Neural progenitor cell (in vitro differentiated cells): ENCODE data around the gene CFAP54. TPM values are rescaled to one million over a fixed set of nuclear protein-coding genes. Genes with fewer than 3 reads are reported as not detected.

Experiments
- DNase-seq: peaks from one replicate; pipeline ENCODE4 v3.0.0-alpha.2; 2016; ENCODE audit warnings: low spot score
- H2AFZ ChIP-seq: fragments of 200-600 bp; sonication (generic); replicated peaks from 2 replicates; pipeline ENCODE4 v1.6.1; 2016; ENCODE audit warnings: antibody characterized with exemption
- H3F3A ChIP-seq: fragments of 200-600 bp; sonication (generic); 2 replicates; pipeline ENCODE4 v1.6.1; 2016; ENCODE audit warnings: antibody characterized with exemption, low read depth
- H3K27ac ChIP-seq: fragments of 200-600 bp; sonication (generic); 2 replicates; pipeline ENCODE4 v1.5.1; 2016; ENCODE audit warnings: mild to moderate bottlenecking
- H3K27me3 ChIP-seq: fragments of 200-600 bp; sonication (generic); 2 replicates; pipeline ENCODE4 v1.6.1; 2016; ENCODE audit warnings: mild to moderate bottlenecking, moderate library complexity
- H3K36me3 ChIP-seq: fragments of 200-600 bp; sonication (generic); 2 replicates; pipeline ENCODE4 v1.5.1; 2016
- H3K4me1 ChIP-seq: fragments of 200-600 bp; sonication (generic); 2 replicates; pipeline ENCODE4 v1.6.1; 2016; ENCODE audit warnings: mixed run types
- H3K4me2 ChIP-seq: fragments of 200-600 bp; sonication (generic); 2 replicates; pipeline ENCODE4 v1.6.1; 2016
- H3K4me3 ChIP-seq: fragments of 200-600 bp; sonication (generic); 2 replicates; pipeline ENCODE4 v1.5.1; 2016
- H3K79me2 ChIP-seq: fragments of 200-600 bp; sonication (generic); 2 replicates; pipeline ENCODE4 v1.6.1; 2016; ENCODE audit warnings: low read depth
- H3K9ac ChIP-seq: fragments of 200-600 bp; sonication (generic); 2 replicates; pipeline ENCODE4 v1.6.1; 2016
- H3K9me3 ChIP-seq: fragments of 200-600 bp; sonication (generic); 2 replicates; pipeline ENCODE4 v1.5.1; 2016; ENCODE audit warnings: low read depth
- H4K20me1 ChIP-seq: fragments of 200-600 bp; sonication (generic); 2 replicates; pipeline ENCODE4 v1.6.1; 2016; ENCODE audit warnings: low read depth
- H3K27ac Mint-ChIP-seq: 3 replicates; pipeline ENCODE4 v1.8.0; 2021; ENCODE audit warnings: mixed read lengths
- H3K27me3 Mint-ChIP-seq: 2 replicates; pipeline ENCODE4 v1.8.0; 2022; ENCODE audit warnings: low read depth, mild to moderate bottlenecking, inconsistent platforms, moderate library complexity, mixed read lengths; ENCODE audit not compliant: insufficient read depth
- H3K36me3 Mint-ChIP-seq: 3 replicates; pipeline ENCODE4 v1.8.0; 2021; ENCODE audit warnings: mixed read lengths
- H3K4me1 Mint-ChIP-seq: 3 replicates; pipeline ENCODE4 v1.8.0; 2021; ENCODE audit warnings: mixed read lengths
- H3K4me3 Mint-ChIP-seq: 3 replicates; pipeline ENCODE4 v1.8.0; 2021; ENCODE audit warnings: mild to moderate bottlenecking, moderate library complexity, mixed read lengths
- H3K9me3 Mint-ChIP-seq: 3 replicates; pipeline ENCODE4 v1.8.0; 2020; ENCODE audit warnings: mixed read lengths
- EZH2 ChIP-seq: fragments of 200-600 bp; sonication (generic); IDR thresholded peaks from 2 replicates; pipeline ENCODE4 v1.6.1; 2017; ENCODE audit warnings: antibody characterized with exemption, mild to moderate bottlenecking, moderate library complexity
- EZH2phosphoT487 ChIP-seq: fragments of 200-600 bp; sonication (generic); IDR thresholded peaks from 2 replicates; pipeline ENCODE4 v1.6.1; 2017; ENCODE audit warnings: antibody characterized with exemption
- total RNA-seq: library from RNA; depleted of rRNA; stranded (reverse); fragments of >200 nt; gene quantifications from 2 replicates; pipeline ENCODE4 v1.2.3, GENCODE V29; 2015; ENCODE audit warnings: low replicate concordance
- TF ChIP-seq, protein P1 (sequence below): fragments of 200-600 bp; sonication (generic); IDR thresholded peaks from 2 replicates; pipeline ENCODE4 v1.5.1; 2017; ENCODE audit warnings: antibody characterized with exemption, mild to moderate bottlenecking

CFAP54 gene
- total RNA-seq, 1 donor from 2014 or later = 4.2 TPM

- Mint-ChIP-seq H3K27me3 (no peaks in the 10 kb centered on the region), H3K4me1 (no peaks in the 10 kb centered on the region), H3K9me3 (peaks cover 16% of the 10 kb centered on the region), H3K27ac (no peak overlapping the region), H3K36me3 (peaks cover 1% of the 10 kb centered on the region), H3K4me3 (no peak overlapping the region)
- Histone ChIP-seq H3K27ac (no peak overlapping the region), H3K4me2 (no peak overlapping the region), H3K79me2 (no peaks in the 10 kb centered on the region), H3K4me3 (no peak overlapping the region), H3K9me3 (no peaks in the 10 kb centered on the region), H2AFZ (no peak overlapping the region), H3K36me3 (no peaks in the 10 kb centered on the region), H4K20me1 (no peaks in the 10 kb centered on the region), H3K9ac (no peak overlapping the region), H3K27me3 (no peaks in the 10 kb centered on the region), H3K4me1 (no peaks in the 10 kb centered on the region), H3F3A (no peaks in the 10 kb centered on the region)
- DNase-seq = no peak
- no peak for TF ChIP-seq EZH2
- TF ChIP-seq, protein P1, sequence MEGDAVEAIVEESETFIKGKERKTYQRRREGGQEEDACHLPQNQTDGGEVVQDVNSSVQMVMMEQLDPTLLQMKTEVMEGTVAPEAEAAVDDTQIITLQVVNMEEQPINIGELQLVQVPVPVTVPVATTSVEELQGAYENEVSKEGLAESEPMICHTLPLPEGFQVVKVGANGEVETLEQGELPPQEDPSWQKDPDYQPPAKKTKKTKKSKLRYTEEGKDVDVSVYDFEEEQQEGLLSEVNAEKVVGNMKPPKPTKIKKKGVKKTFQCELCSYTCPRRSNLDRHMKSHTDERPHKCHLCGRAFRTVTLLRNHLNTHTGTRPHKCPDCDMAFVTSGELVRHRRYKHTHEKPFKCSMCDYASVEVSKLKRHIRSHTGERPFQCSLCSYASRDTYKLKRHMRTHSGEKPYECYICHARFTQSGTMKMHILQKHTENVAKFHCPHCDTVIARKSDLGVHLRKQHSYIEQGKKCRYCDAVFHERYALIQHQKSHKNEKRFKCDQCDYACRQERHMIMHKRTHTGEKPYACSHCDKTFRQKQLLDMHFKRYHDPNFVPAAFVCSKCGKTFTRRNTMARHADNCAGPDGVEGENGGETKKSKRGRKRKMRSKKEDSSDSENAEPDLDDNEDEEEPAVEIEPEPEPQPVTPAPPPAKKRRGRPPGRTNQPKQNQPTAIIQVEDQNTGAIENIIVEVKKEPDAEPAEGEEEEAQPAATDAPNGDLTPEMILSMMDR = no peak
- no peak for TF ChIP-seq EZH2phosphoT487
Measured at GRCh38 chr12:96897421-96897820, 408.0 kb downstream of the CFAP54 start.

- H3K4me1 Mint-ChIP-seq = no peaks in the 10 kb centered on the region
- Histone ChIP-seq H3F3A (peaks cover 3% of the 10 kb centered on the region), H3K4me2 (no peak overlapping the region), H3K27ac (no peak overlapping the region), H3K4me3 (no peak overlapping the region), H3K36me3 (no peaks in the 10 kb centered on the region), H3K9me3 (no peaks in the 10 kb centered on the region), H3K4me1 (no peaks in the 10 kb centered on the region), H2AFZ (no peak overlapping the region), H4K20me1 (no peaks in the 10 kb centered on the region), H3K79me2 (no peaks in the 10 kb centered on the region), H3K27me3 (no peaks in the 10 kb centered on the region), H3K9ac (no peak overlapping the region)
- DNase-seq = no peak
- H3K36me3 Mint-ChIP-seq = no peaks in the 10 kb centered on the region
- no peak for TF ChIP-seq EZH2phosphoT487
- no peak for TF ChIP-seq EZH2
- TF ChIP-seq, protein P1 = no peak
- no peaks in the 10 kb centered on the region for H3K27me3 Mint-ChIP-seq
- peaks cover 2% of the 10 kb centered on the region for H3K9me3 Mint-ChIP-seq
- H3K4me3 Mint-ChIP-seq = no peak overlapping the region
- no peak overlapping the region for H3K27ac Mint-ChIP-seq
Measured at GRCh38 chr12:96901175-96901574, 411.8 kb downstream of the CFAP54 start.

- Mint-ChIP-seq H3K27me3 (no peaks in the 10 kb centered on the region), H3K4me1 (peaks cover 3% of the 10 kb centered on the region), H3K9me3 (peaks cover 2% of the 10 kb centered on the region), H3K4me3 (no peak overlapping the region), H3K36me3 (no peaks in the 10 kb centered on the region), H3K27ac (no peak overlapping the region)
- no peaks in the 10 kb centered on the region for H3K9me3 ChIP-seq
- DNase-seq = no peak
- H3K4me2 ChIP-seq = no peak overlapping the region
- H4K20me1 ChIP-seq = no peaks in the 10 kb centered on the region
- no peak overlapping the region for H3K27ac ChIP-seq
- no peak overlapping the region for H2AFZ ChIP-seq
- TF ChIP-seq EZH2phosphoT487 (no peak), EZH2 (no peak)
- TF ChIP-seq, protein P1 = no peak
- H3K9ac ChIP-seq = no peak overlapping the region
- no peaks in the 10 kb centered on the region for H3K79me2 ChIP-seq
- H3K4me3 ChIP-seq = no peak overlapping the region
- H3K4me1 ChIP-seq = no peaks in the 10 kb centered on the region
- H3K36me3 ChIP-seq = no peaks in the 10 kb centered on the region
- peaks cover 9% of the 10 kb centered on the region for H3F3A ChIP-seq
- no peaks in the 10 kb centered on the region for H3K27me3 ChIP-seq
Measured at GRCh38 chr12:96902076-96902475, 412.7 kb downstream of the CFAP54 start.
